Heart left ventricle (tissue), 13 donors: ENCODE measurements around the gene EMID1.

Experiments used
- POLR2A ChIP-seq, 2 donors: fragments of 450-650 bp; IDR thresholded peaks; one replicate each; pipeline ENCODE4 v1.6.1; 2017; ENCODE audit warnings: antibody characterized with exemption in 2 of 2, mild to moderate bottlenecking in 2 of 2, moderate library complexity in 2 of 2
- TF ChIP-seq, protein P1 (sequence below), 12 donors: fragments of 200-600 bp; sonication (generic) in 4 of 12; IDR thresholded peaks; one replicate each; pipeline versions ENCODE4 v1.5.0 to v1.8.0; 2018 to 2022; ENCODE audit warnings: antibody characterized with exemption in 12 of 12, mild to moderate bottlenecking in 5 of 12
- donor health status: ischemic (EF 13 %, LVEDD 7.1; RV severe dilation, severe dysfunction).
- donor health status: DM: no; HTN: yes; CAD: no.
- donor health status: DM: no; HTN: no; CAD: no.
- donor health status: ischemic (EF 25% LVEDD 6.9; RV normal size, moderate dysfunction).
- donor health status: ischemic (EF 25% LVEDD 5.7; RV mildly dilated, moderate dysfunction).
- donor health status: ischemic (EF 35%, LVEDD 5.7; RV mildly dilated, moderate dysfunction).
- donor health status: nonischemic (EF 11% LVEDD 7.7; RV severe dilation, severe dysfunction).
- donor health status: DM: yes; HTN: yes; CAD: no.
- donor health status: PGD.
- donor health status: ischemic (EF 29% LVEDD 5.4; RV normal size, mild dysfunction).
- donor health status: nonischemic (EF 23%, LVEDD 6.1; RV moderate dilation, normal function).

DNA sequence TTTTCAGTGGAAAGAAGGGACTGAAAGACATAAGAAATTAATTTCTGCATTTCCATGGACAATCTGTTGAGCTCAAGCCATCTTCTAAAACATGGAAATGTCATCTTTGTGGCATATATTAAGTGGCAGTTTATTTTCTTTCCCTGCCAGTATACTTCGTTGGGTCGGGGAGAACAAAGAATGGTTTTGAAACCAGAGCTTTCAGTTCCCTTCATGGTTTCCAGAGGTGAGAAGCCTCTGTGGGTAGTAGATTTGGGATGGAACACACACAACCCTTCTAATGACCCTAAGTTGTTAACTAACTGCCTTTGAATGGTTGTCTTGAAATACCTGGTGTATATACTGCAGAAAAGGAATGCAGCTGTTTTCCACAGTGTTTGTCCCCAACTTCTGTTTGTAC, 83.1 kb downstream of the EMID1 start:
- TF ChIP-seq, protein P1, sequence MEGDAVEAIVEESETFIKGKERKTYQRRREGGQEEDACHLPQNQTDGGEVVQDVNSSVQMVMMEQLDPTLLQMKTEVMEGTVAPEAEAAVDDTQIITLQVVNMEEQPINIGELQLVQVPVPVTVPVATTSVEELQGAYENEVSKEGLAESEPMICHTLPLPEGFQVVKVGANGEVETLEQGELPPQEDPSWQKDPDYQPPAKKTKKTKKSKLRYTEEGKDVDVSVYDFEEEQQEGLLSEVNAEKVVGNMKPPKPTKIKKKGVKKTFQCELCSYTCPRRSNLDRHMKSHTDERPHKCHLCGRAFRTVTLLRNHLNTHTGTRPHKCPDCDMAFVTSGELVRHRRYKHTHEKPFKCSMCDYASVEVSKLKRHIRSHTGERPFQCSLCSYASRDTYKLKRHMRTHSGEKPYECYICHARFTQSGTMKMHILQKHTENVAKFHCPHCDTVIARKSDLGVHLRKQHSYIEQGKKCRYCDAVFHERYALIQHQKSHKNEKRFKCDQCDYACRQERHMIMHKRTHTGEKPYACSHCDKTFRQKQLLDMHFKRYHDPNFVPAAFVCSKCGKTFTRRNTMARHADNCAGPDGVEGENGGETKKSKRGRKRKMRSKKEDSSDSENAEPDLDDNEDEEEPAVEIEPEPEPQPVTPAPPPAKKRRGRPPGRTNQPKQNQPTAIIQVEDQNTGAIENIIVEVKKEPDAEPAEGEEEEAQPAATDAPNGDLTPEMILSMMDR (IDR thresholded peaks at IDR 0.05), result no peak
- no peak for TF ChIP-seq POLR2A (IDR thresholded peaks at IDR 0.05)
